ENCODE results near the gene ZNF689. TPM values are rescaled to one million over a fixed set of nuclear protein-coding genes. Genes with fewer than 3 reads are reported as not detected.

The ZNF689 gene
- total and polyA plus RNA-seq, 2 donors (not counting 1 experiment from before 2014, with no cell fraction given): 3.5 to 6.1 TPM

GRCh38 chr16:30619638-30620037, 9.4 kb upstream of the ZNF689 start:
- H2AFZ ChIP-seq (ENCODE audit: low read length): no peak overlapping the region
- H3K9ac ChIP-seq (ENCODE audit: insufficient read depth, low read length): no peak overlapping the region
- H3K79me2 ChIP-seq (ENCODE audit: control insufficient read depth, insufficient read depth, low read length): no peaks in the 10 kb centered on the region
- peaks cover 12% of the 10 kb centered on the region for H3K27me3 ChIP-seq (ENCODE audit: control insufficient read depth, insufficient read depth, low read length)
- no peak overlapping the region for H3K4me2 ChIP-seq (ENCODE audit: extremely low read depth, insufficient read depth, low read length)
- no peaks in the 10 kb centered on the region for H3K36me3 ChIP-seq (ENCODE audit: control insufficient read depth, insufficient read depth, low read length)
- no peaks in the 10 kb centered on the region for H4K20me1 ChIP-seq (ENCODE audit: control insufficient read depth, extremely low read depth, insufficient read depth, low read length)
- DNase-seq (ENCODE audit: low read depth in 2 of 2): no peak
- H3K4me3 ChIP-seq (replicated peaks in 1 of 4; ENCODE audit: control extremely low read depth in 1 of 4, insufficient read depth in 1 of 4, low read depth in 3 of 4, low read length in 4 of 4): no peak overlapping the region
- no peaks in the 10 kb centered on the region for H3K9me3 ChIP-seq (ENCODE audit: control insufficient read depth, insufficient read depth, low read depth, low read length)
- H3K27ac ChIP-seq (ENCODE audit: insufficient read depth, low read length): no peak overlapping the region
- H3K4me1 ChIP-seq (ENCODE audit: control insufficient read depth, extremely low read depth, insufficient read depth, low read length): no peaks in the 10 kb centered on the region
- TF ChIP-seq EZH2 (IDR thresholded peaks at IDR 0.05; ENCODE audit: low read length, missing control alignments): no peak
- TF ChIP-seq, protein P1, sequence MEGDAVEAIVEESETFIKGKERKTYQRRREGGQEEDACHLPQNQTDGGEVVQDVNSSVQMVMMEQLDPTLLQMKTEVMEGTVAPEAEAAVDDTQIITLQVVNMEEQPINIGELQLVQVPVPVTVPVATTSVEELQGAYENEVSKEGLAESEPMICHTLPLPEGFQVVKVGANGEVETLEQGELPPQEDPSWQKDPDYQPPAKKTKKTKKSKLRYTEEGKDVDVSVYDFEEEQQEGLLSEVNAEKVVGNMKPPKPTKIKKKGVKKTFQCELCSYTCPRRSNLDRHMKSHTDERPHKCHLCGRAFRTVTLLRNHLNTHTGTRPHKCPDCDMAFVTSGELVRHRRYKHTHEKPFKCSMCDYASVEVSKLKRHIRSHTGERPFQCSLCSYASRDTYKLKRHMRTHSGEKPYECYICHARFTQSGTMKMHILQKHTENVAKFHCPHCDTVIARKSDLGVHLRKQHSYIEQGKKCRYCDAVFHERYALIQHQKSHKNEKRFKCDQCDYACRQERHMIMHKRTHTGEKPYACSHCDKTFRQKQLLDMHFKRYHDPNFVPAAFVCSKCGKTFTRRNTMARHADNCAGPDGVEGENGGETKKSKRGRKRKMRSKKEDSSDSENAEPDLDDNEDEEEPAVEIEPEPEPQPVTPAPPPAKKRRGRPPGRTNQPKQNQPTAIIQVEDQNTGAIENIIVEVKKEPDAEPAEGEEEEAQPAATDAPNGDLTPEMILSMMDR (conservative IDR thresholded peaks at IDR 0.05 in 1 of 2, IDR thresholded peaks at IDR 0.05 in 1 of 2; ENCODE audit: low read depth in 1 of 2, low read length in 2 of 2): no peak

DNA sequence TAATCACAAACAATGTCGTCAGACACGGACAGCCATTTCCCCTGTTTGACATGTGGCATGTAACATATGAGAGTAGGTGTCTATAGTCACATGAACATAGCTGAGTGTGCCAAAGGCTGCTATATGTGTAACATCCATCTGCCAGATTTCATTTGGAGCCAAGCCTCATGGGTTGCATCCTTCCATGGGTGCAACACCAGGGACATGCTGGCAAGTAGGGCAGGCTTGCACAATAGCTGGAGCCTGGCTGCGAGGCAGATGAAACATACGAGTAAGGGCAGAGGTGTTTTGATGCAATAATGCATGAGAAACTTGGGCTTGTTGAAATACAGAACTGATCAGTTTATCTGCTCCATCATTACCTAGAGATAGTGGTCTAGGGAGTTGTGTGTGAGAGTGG, 9.0 kb upstream of the ZNF689 start:
- Histone ChIP-seq H3K27ac (ENCODE audit: insufficient read depth, low read length) (no peak overlapping the region), H3K9me3 (ENCODE audit: control insufficient read depth, insufficient read depth, low read depth, low read length) (no peaks in the 10 kb centered on the region), H2AFZ (ENCODE audit: low read length) (no peak overlapping the region), H3K4me1 (ENCODE audit: control insufficient read depth, extremely low read depth, insufficient read depth, low read length) (no peaks in the 10 kb centered on the region), H3K9ac (ENCODE audit: insufficient read depth, low read length) (no peak overlapping the region), H3K36me3 (ENCODE audit: control insufficient read depth, insufficient read depth, low read length) (no peaks in the 10 kb centered on the region), H3K4me3 (replicated peaks in 1 of 4; ENCODE audit: control extremely low read depth in 1 of 4, insufficient read depth in 1 of 4, low read depth in 3 of 4, low read length in 4 of 4) (no peak overlapping the region), H3K79me2 (ENCODE audit: control insufficient read depth, insufficient read depth, low read length) (no peaks in the 10 kb centered on the region), H3K4me2 (ENCODE audit: extremely low read depth, insufficient read depth, low read length) (no peak overlapping the region), H4K20me1 (ENCODE audit: control insufficient read depth, extremely low read depth, insufficient read depth, low read length) (no peaks in the 10 kb centered on the region), H3K27me3 (ENCODE audit: control insufficient read depth, insufficient read depth, low read length) (peaks cover 12% of the 10 kb centered on the region)
- TF ChIP-seq EZH2 (IDR thresholded peaks at IDR 0.05; ENCODE audit: low read length, missing control alignments): no peak
- TF ChIP-seq, protein P1 (conservative IDR thresholded peaks at IDR 0.05 in 1 of 2, IDR thresholded peaks at IDR 0.05 in 1 of 2; ENCODE audit: low read depth in 1 of 2, low read length in 2 of 2): no peak
- DNase-seq (ENCODE audit: low read depth in 2 of 2): peak in 1 of 2 donors; percentile 32

GRCh38 chr16:30615358-30616091, 5.3 kb upstream of the ZNF689 start:
- Histone ChIP-seq H3K4me1 (ENCODE audit: control insufficient read depth, extremely low read depth, insufficient read depth, low read length) (peaks cover 1% of the 10 kb centered on the region), H3K4me3 (replicated peaks in 1 of 4; ENCODE audit: control extremely low read depth in 1 of 4, insufficient read depth in 1 of 4, low read depth in 3 of 4, low read length in 4 of 4) (no peak overlapping the region), H2AFZ (ENCODE audit: low read length) (no peak overlapping the region), H3K36me3 (ENCODE audit: control insufficient read depth, insufficient read depth, low read length) (no peaks in the 10 kb centered on the region), H3K79me2 (ENCODE audit: control insufficient read depth, insufficient read depth, low read length) (no peaks in the 10 kb centered on the region), H3K27me3 (ENCODE audit: control insufficient read depth, insufficient read depth, low read length) (no peaks in the 10 kb centered on the region), H4K20me1 (ENCODE audit: control insufficient read depth, extremely low read depth, insufficient read depth, low read length) (no peaks in the 10 kb centered on the region), H3K4me2 (ENCODE audit: extremely low read depth, insufficient read depth, low read length) (no peak overlapping the region), H3K9me3 (ENCODE audit: control insufficient read depth, insufficient read depth, low read depth, low read length) (no peaks in the 10 kb centered on the region), H3K9ac (ENCODE audit: insufficient read depth, low read length) (no peak overlapping the region), H3K27ac (ENCODE audit: insufficient read depth, low read length) (no peak overlapping the region)
- TF ChIP-seq EZH2 (IDR thresholded peaks at IDR 0.05; ENCODE audit: low read length, missing control alignments): no peak
- TF ChIP-seq, protein P1 (conservative IDR thresholded peaks at IDR 0.05 in 1 of 2, IDR thresholded peaks at IDR 0.05 in 1 of 2; ENCODE audit: low read depth in 1 of 2, low read length in 2 of 2): peak; percentile 25 to 62
- peak in 1 of 2 donors; percentile 28 for DNase-seq (ENCODE audit: low read depth in 2 of 2)

Measured in fibroblast of lung (primary cell).